Sigmoid colon (tissue), 7 donors: Measurements from ENCODE around the gene CSF3. TPM values are rescaled to one million over a fixed set of nuclear protein-coding genes. Genes with fewer than 3 reads are reported as not detected.

ENCODE experiments used
- DNase-seq: peaks from one replicate; pipeline ENCODE4 v3.0.0-alpha.2; 2019
- H3K27ac ChIP-seq, 4 donors: fragments of 200-600 bp; sonication (generic); one replicate each; pipeline ENCODE4 v1.5.1; 2016 to 2019; ENCODE audit warnings: mild to moderate bottlenecking in 1 of 4
- H3K27me3 ChIP-seq, 3 donors: fragments of 200-600 bp; sonication (generic); one replicate each; pipeline ENCODE4 v1.5.1; 2019; ENCODE audit warnings: mild to moderate bottlenecking in 1 of 3
- H3K36me3 ChIP-seq, 4 donors: fragments of 200-600 bp; sonication (generic); one replicate each; pipeline ENCODE4 v1.5.1; 2016 to 2019
- H3K4me1 ChIP-seq, 4 donors: fragments of 200-600 bp; sonication (generic); one replicate each; pipeline ENCODE4 v1.5.1; 2017 to 2019
- H3K4me3 ChIP-seq, 4 donors: fragments of 200-600 bp; sonication (generic); one replicate each; pipeline ENCODE4 v1.5.1; 2017 to 2019; ENCODE audit warnings: mild to moderate bottlenecking in 2 of 4, moderate library complexity in 1 of 4
- H3K9me3 ChIP-seq, 4 donors: fragments of 200-600 bp in 3 of 4; sonication (generic) in 3 of 4; one replicate each; pipeline versions ENCODE4 v1.5.1 to v1.6.1; 2013 to 2019
- EP300 ChIP-seq, 4 donors: sonication (generic); formaldehyde crosslinking; IDR thresholded peaks; one replicate each; pipeline ENCODE4 v1.6.1; 2017; ENCODE audit warnings: antibody characterized with exemption in 4 of 4
- POLR2A ChIP-seq, 2 donors: fragments of 450-650 bp; IDR thresholded peaks; one replicate each; pipeline ENCODE4 v1.6.1; 2016; ENCODE audit warnings: antibody characterized with exemption in 2 of 2, mild to moderate bottlenecking in 2 of 2, moderate library complexity in 2 of 2
- POLR2AphosphoS5 ChIP-seq, 4 donors: sonication (generic); formaldehyde crosslinking; IDR thresholded peaks; one replicate each; pipeline ENCODE4 v1.6.1; 2017; ENCODE audit warnings: antibody characterized with exemption in 4 of 4
- WGBS, 2 donors: extraction: QIAGEN DNeasy Blood & Tissue Kit; methylation state at CpG; one replicate each; pipeline ENCODE4 v1.1.7; 2013; 5-methylcytosine and 5-hydroxymethylcytosine counted together
- intact Hi-C: fragments of 100-400 bp; cut with DNase I; formaldehyde crosslinking; loops from one replicate; pipeline ENCODE4 v1.15.1; 2023
- polyA plus RNA-seq, 3 donors: library from polyadenylated mRNA; stranded (reverse); fragments of 200-250 nt; gene quantifications; one replicate each; pipeline ENCODE4 v1.2.3, GENCODE V29; 2013
- total RNA-seq, 4 donors: library from RNA; depleted of rRNA; stranded (reverse); fragments of >200 nt; gene quantifications; one replicate each; pipeline ENCODE4 v1.1.0, GENCODE V29; 2016
- TF ChIP-seq, protein P1 (sequence below), 4 experiments: fragments of 450-650 bp in 3 of 4; fragments of 200-600 bp in 1 of 4; IDR thresholded peaks; one replicate each; pipeline ENCODE4 v1.5.1; 2016 to 2019; ENCODE audit warnings: antibody characterized with exemption in 4 of 4, mild to moderate bottlenecking in 3 of 4, moderate library complexity in 2 of 4
- donor health status: healthy with polysubstance abuse.
- donor health status: Bipolar disorder and iron deficiency.
- donor health status: healthy.

Gene CSF3
- total and polyA plus RNA-seq, 7 donors, result 1.2 to 23.3 (median 3.1) TPM; not detected in 4

DNA sequence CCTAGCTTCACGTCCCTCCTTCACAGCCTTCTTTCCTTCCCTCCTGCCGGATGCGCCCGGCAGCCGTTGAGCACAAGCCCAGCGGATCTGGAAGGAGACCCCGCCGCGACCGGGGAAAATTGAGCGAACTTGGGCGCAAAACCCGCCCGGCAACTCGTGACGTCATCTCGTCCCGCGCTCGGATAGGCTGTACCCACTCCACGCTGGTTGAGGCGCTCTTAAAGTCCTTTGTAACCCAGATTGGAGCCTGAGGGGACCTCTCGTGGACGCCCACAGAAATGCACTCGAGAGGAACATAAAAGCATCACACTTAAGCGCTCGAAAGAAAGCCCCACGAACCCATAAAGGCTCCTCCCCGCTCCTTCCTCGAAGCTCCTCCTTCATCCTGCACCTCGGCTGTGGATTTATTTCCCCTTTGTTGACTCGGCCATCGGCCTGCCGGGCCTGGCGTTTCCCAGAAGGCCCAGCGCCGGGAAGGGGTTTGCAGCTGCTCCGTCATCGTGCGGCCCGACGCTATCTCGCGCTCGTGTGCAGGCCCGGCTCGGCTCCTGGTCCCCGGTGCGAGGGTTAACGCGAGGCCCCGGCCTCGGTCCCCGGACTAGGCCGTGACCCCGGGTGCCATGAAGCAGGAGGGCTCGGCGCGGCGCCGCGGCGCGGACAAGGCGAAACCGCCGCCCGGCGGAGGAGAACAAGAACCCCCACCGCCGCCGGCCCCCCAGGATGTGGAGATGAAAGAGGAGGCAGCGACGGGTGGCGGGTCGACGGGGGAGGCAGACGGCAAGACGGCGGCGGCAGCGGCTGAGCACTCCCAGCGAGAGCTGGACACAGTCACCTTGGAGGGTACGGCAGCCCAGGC lies 34.7 kb upstream of the CSF3 start, which contains the start of gene PSMD3:
TSS of gene PSMD3 (plus strand) at position 457 of the 856 bp plus-strand sequence. CDS start at position 621, 164 bp downstream.
- Histone ChIP-seq H3K4me1 (peaks cover 0 to 40% (median 30%) of the 10 kb centered on the region in 4 donors), H3K27me3 (no peaks in the 10 kb centered on the region), H3K36me3 (peaks cover 11 to 16% (median 14%) of the 10 kb centered on the region in 4 donors), H3K27ac (peak within 1 kb of the TSS; percentile 95 to 98 (median 97)), H3K4me3 (peak within 1 kb of the TSS; percentile 79 to 99 (median 89)), H3K9me3 (no peaks in the 10 kb centered on the region)
- peak in 1 of 4 donors; percentile 77 for TF ChIP-seq EP300 (IDR thresholded peaks at IDR 0.05)
- peak; percentile 88 to 90 for TF ChIP-seq POLR2A (IDR thresholded peaks at IDR 0.05)
- TF ChIP-seq, protein P1, sequence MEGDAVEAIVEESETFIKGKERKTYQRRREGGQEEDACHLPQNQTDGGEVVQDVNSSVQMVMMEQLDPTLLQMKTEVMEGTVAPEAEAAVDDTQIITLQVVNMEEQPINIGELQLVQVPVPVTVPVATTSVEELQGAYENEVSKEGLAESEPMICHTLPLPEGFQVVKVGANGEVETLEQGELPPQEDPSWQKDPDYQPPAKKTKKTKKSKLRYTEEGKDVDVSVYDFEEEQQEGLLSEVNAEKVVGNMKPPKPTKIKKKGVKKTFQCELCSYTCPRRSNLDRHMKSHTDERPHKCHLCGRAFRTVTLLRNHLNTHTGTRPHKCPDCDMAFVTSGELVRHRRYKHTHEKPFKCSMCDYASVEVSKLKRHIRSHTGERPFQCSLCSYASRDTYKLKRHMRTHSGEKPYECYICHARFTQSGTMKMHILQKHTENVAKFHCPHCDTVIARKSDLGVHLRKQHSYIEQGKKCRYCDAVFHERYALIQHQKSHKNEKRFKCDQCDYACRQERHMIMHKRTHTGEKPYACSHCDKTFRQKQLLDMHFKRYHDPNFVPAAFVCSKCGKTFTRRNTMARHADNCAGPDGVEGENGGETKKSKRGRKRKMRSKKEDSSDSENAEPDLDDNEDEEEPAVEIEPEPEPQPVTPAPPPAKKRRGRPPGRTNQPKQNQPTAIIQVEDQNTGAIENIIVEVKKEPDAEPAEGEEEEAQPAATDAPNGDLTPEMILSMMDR (IDR thresholded peaks at IDR 0.05), result peak; percentile 64 to 96 (median 73)
- TF ChIP-seq POLR2AphosphoS5 (IDR thresholded peaks at IDR 0.05), result peak; percentile 96 to 99 (median 98)
- DNase-seq, result peak; percentile 99
- intact Hi-C loops, result loop anchor here (1.0 to 5.0 kb wide), 3 partner anchors 21 to 557 kb away; no protein-coding TSS in a partner anchor
- 0% methylated on average over 84 of the region's 84 CpGs for WGBS, 2 donors

DNA sequence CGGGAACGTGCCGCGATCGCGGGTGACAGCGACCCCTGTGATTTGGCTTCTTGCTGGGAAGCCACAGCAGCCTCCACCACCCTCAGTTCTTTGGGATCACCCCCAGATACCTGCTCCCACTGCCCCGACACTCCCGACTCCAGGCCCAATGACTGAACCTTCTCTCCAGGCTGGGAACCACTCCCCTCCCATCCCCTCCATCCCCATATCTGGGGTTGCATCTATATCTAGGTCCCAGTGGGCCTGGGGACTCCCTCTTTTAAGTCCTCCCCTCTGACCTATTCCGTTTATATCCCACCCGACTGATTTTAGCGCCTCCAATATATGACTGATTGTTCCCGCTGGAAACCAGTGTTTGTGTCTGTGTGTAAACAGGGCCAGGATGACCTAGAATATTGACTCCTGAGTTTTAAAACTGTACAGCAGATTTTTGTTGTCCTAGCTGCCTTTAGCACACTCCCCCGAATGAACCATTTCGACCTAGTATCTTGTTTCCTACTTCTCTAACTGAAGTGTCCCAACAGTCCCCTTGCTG lies 34.0 kb upstream of the CSF3 start:
- Histone ChIP-seq H3K36me3 (peaks cover 17 to 23% (median 20%) of the 10 kb centered on the region in 4 donors), H3K27ac (peak overlapping the region; percentile 95 to 98 (median 97)), H3K9me3 (no peaks in the 10 kb centered on the region), H3K27me3 (no peaks in the 10 kb centered on the region), H3K4me3 (peak overlapping the region; percentile 79 to 99 (median 89)), H3K4me1 (peaks cover 0 to 40% (median 30%) of the 10 kb centered on the region in 4 donors)
- TF ChIP-seq EP300 (IDR thresholded peaks at IDR 0.05) (no peak), POLR2AphosphoS5 (IDR thresholded peaks at IDR 0.05) (no peak), POLR2A (IDR thresholded peaks at IDR 0.05) (no peak)
- TF ChIP-seq, protein P1 (IDR thresholded peaks at IDR 0.05), result no peak
- WGBS, 2 donors, result 0 to 1% methylated on average over 15 of the region's 15 CpGs
- DNase-seq, result no peak
- intact Hi-C loops, result loop anchor here (2.0 to 5.0 kb wide), 2 partner anchors 52 to 556 kb away; no protein-coding TSS in a partner anchor

DNA sequence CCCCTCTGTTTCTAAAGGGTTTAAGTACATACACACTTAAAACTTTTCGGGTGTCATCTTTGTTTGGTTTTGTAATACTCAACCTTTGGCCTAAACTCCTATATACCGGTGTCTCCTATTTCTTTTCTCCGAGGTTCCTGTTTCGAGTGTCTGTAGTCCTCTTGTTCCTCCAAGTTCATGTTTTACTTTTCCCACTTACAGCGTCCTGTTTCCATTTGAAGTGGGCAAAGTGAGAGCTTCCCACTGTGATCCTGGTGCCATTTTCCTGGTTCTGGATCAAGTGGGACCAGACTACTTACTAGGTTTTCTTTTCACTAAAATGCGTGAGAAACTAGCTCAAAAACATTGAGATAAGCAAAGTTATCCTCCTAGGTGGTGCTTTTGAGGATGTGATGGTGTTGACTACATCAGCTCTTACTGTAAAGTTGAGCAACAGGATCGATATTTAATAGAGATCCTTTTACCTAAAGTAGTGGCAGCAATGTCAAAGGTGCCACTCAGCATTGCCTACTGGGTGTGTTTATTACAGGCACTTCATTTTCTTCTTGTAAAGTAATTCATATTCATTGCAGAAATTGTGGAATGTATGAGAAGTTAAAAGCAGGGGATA lies 33.4 kb upstream of the CSF3 start:
- TF ChIP-seq, protein P1 (IDR thresholded peaks at IDR 0.05), result no peak
- TF ChIP-seq EP300 (IDR thresholded peaks at IDR 0.05), result no peak
- no peak for TF ChIP-seq POLR2AphosphoS5 (IDR thresholded peaks at IDR 0.05)
- no peak for TF ChIP-seq POLR2A (IDR thresholded peaks at IDR 0.05)
- H3K4me1 ChIP-seq, result peaks cover 0 to 40% (median 30%) of the 10 kb centered on the region in 4 donors
- H3K27ac ChIP-seq, result peak overlapping the region in 3 of 4 donors; percentile 95 to 98 (median 97)
- H3K36me3 ChIP-seq, result peaks cover 23 to 29% (median 26%) of the 10 kb centered on the region in 4 donors
- no peaks in the 10 kb centered on the region for H3K9me3 ChIP-seq
- 4 to 19% methylated on average over 7 of the region's 7 CpGs for WGBS, 2 donors
- intact Hi-C loops, result loop anchor here (2.0 to 5.0 kb wide), 2 partner anchors 53 to 555 kb away; no protein-coding TSS in a partner anchor
- no peak for DNase-seq
- H3K27me3 ChIP-seq, result no peaks in the 10 kb centered on the region
- peak overlapping the region; percentile 79 to 99 (median 89) for H3K4me3 ChIP-seq

DNA sequence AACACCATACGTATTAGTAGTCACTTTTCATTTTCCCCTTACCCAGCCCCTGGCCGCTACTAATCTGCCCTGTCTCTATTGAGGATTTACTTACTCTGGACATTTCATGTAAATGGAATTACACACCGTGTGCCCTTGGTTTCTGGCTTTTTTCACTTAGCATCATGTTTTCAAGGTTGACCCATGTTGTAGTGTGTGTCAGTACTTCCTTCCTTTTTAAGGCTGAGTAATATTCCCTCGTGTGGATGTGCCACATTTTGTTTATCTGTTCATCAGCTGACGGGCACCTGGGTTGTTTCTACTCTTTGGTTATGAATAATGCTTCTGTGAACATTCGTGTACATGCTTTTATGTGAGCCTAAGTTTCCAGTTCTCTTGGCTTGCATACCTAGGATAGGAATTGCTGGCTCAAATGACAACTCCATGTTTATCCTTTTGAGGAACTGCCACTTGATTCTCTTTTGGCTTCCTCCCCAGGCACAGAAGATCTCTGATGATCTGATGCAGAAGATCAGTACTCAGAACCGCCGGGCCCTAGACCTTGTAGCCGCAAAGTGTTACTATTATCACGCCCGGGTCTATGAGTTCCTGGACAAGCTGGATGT lies 26.9 kb upstream of the CSF3 start:
- Histone ChIP-seq H3K36me3 (peaks cover 75 to 93% (median 88%) of the 10 kb centered on the region in 4 donors), H3K4me1 (peaks cover 0 to 4% (median 3%) of the 10 kb centered on the region in 4 donors), H3K27ac (no peak overlapping the region), H3K27me3 (no peaks in the 10 kb centered on the region), H3K4me3 (no peak overlapping the region), H3K9me3 (no peaks in the 10 kb centered on the region)
- DNase-seq, result no peak
- no peak for TF ChIP-seq POLR2AphosphoS5 (IDR thresholded peaks at IDR 0.05)
- TF ChIP-seq, protein P1 (IDR thresholded peaks at IDR 0.05), result no peak
- no peak for TF ChIP-seq EP300 (IDR thresholded peaks at IDR 0.05)
- TF ChIP-seq POLR2A (IDR thresholded peaks at IDR 0.05), result no peak
- intact Hi-C loops, result no loop called here
- WGBS, 2 donors, result 90 to 92% methylated on average over 11 of the region's 11 CpGs
